Measurements from ENCODE around the gene SCAND1.

SCAND1 gene

DNA sequence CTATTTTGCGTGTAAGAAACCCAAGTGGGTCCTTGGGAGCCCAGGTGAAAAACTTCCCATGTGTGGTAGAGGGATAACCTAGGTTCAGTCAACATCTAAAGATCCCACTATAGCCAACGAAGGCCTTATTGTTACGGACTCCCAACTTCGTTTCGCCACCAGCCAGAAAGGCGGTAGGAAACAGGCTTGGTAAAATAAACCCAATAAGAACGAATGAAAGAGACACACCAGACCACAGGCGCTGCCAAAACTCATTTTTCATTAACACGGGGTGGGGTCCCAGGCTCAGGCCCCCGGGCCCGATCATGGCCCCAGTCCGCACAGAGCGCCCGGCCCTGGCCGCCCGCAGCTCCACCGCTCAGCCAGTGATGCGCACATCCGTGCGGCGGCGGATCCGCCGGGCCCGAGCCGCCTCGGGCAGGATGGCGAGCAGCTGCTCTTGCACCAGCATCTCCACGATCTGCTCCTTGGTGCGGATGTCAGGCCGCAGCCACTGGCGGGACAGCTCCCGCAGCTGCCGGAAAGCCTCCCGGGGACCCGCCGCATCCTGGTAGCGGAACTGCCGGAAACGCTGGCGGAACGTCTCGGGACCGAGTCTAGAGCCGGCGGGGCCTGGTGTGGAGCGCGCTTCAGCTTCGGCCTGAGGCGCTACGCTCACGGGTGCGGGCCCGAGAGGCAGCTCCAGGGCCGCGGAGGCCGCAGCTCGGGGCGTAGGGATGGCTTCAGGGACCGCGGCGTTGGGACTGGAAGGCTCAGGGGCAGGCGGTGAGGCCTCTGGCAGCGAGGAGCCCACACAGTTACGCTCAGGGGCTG is 709 bp downstream of the SCAND1 start:
- TF ChIP-seq, protein P1, sequence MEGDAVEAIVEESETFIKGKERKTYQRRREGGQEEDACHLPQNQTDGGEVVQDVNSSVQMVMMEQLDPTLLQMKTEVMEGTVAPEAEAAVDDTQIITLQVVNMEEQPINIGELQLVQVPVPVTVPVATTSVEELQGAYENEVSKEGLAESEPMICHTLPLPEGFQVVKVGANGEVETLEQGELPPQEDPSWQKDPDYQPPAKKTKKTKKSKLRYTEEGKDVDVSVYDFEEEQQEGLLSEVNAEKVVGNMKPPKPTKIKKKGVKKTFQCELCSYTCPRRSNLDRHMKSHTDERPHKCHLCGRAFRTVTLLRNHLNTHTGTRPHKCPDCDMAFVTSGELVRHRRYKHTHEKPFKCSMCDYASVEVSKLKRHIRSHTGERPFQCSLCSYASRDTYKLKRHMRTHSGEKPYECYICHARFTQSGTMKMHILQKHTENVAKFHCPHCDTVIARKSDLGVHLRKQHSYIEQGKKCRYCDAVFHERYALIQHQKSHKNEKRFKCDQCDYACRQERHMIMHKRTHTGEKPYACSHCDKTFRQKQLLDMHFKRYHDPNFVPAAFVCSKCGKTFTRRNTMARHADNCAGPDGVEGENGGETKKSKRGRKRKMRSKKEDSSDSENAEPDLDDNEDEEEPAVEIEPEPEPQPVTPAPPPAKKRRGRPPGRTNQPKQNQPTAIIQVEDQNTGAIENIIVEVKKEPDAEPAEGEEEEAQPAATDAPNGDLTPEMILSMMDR (IDR thresholded peaks at IDR 0.05): no peak

DNA sequence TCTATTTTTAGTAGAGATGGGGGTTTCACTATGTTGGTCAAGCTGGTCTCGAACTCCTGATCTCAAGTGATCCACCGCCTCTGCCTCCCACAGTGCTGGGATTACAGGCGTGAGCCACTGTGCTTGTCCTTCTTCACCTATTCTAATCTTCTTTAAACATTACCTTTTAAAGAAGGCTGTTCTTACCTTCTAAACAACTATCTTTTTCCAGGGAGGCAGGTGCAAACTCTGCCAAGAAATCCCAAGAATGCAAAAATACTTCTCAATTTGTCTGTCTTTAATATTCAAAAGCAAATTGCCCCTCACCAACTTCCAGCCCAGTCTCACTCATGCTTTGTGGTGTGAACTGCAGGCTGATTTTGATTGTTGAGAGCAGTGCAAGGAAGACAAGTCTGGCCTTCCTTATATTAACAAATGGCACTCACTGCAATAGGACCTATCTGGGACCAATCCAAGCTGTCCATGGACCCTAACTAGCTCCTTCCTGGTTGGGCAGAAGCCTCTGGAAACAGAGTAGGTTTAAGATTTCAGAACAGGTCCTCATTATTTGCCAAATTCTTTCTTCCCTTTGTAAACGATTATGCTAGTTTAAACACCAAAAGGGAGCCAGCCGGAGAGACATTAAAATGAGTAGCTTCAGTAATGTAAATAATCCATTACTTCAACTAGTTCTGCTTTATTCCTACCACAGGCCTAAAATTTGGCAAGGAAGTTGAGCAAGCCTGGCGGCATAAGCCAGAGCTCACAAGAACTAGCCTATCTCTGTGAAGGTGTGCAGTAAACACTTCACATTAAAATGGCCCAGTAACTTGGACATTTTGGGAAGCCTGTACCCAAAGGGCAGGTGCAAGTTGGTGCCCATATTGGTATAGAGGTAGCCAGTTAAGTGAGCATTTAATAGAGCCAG is 1.6 kb downstream of the SCAND1 start:
- TF ChIP-seq, protein P1 (IDR thresholded peaks at IDR 0.05): no peak

DNA sequence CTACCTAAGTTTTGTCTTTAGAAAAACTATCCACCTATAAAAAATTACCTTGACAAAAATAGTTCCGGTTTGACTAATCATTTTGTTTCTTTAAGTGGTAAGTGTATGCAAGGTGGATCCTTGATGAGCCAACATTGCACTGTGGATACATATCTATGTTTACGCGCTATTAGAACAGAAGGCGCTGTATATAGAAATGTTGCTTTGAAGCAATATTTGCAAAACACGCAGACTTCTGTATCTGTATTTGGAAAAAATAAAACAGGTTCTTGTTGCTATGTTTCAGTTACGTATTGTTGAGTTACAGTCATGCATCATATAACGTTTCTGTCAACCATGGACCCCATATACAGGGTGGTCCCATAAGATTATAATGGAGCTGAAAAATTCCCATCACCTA is 4.2 kb downstream of the SCAND1 start:
- TF ChIP-seq, protein P1 (IDR thresholded peaks at IDR 0.05): no peak

DNA sequence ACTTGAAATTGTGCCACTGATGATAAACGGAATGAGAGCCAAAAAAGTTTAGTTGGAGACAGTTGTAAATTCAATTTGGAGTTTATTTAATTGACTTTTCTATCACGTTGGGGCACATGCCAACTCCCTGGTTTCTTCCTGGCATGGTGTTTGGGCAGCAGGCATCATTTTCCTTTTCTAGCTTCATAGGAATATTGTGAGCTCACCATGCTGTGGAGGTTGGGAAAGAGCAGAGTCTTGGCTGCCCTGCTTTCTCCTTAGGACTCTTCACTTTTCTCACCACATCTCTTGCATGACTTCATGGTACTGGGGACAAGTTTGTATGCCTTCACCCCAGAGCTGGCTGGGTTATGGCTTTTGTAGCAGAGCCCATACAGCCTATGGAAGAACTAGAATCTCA is 6.4 kb downstream of the SCAND1 start:
- TF ChIP-seq, protein P1 (IDR thresholded peaks at IDR 0.05): no peak

DNA sequence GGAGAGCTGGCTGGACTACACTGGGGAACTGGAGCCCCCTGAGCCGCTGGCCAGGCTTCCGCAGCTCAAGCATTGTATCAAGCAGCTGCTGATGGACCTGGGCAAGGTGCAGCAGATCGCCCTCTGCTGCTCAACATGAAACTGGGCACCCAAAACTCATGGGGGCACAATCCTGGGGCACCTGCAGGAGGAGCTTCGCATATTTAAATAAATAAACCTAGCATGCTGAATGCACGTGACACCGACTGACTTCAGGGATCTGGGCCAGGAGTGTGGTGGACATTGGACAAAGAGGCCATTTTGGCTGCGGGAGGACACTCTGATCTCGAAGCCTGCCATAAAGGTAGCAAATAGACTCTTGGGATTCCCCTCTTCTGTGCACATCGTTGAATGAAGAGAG is 6.8 kb downstream of the SCAND1 start:
- TF ChIP-seq, protein P1 (IDR thresholded peaks at IDR 0.05): peak; percentile 54

DNA sequence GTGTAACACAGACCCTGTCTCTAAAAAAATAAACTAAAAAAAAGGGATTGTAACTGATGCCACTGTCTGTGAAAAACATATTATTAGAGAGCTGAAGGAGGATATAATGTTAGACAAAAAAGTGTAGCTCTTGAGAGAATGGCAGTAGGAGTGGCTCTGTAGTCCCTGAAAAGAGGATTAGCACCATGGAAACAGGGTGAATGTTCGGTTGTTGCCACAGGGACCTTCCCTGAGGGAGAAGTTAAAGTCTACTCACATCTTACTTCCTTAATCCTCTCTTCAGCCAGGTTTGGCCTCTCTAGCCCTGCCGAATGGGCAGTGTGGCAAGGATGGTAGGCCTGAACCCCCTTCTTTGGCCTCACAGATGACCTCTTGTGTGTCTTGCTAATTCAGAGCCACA is 12.1 kb downstream of the SCAND1 start:
- TF ChIP-seq, protein P1 (IDR thresholded peaks at IDR 0.05): no peak

DNA sequence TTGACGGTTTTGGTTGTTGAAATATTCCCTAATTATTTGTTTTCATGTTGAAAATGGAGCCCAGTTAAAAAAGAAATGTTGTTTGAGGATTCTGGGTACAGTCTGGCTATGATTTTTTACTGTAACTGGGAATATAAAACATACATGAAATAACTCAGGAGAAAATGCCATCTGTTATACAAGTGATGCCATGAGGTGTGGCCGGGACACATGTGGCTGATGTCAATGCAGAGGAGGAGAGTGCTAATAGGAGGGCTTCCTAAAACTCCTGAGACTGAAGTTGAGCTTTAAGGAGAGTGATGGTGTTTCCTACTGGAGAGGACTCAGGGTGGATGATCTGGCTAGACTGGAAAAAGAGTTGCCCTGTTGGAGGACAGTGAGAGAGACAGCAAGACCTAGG is 12.7 kb downstream of the SCAND1 start:
- TF ChIP-seq, protein P1 (IDR thresholded peaks at IDR 0.05): no peak

Data from LNCAP (cell line).